Loucy (cell line): ENCODE data around the gene NECTIN1.

Source experiments
- H2AFZ ChIP-seq: fragments of 200-600 bp; sonication (generic); 2 replicates; pipeline ENCODE4 v1.6.0; 2016; ENCODE audit warnings: antibody characterized with exemption, mild to moderate bottlenecking, low read length, moderate library complexity
- H3F3A ChIP-seq: fragments of 200-600 bp; 2 replicates; pipeline ENCODE4 v1.6.0; 2016; ENCODE audit warnings: antibody characterized with exemption, low read depth, mild to moderate bottlenecking
- H3K27me3 ChIP-seq: fragments of 200-600 bp; sonication (generic); 2 replicates; pipeline ENCODE4 v1.6.1; 2014; ENCODE audit warnings: low read length, mild to moderate bottlenecking; ENCODE audit not compliant: insufficient read depth, poor library complexity, severe bottlenecking
- H3K36me3 ChIP-seq: fragments of 200-600 bp; sonication (generic); 2 replicates; pipeline ENCODE4 v1.6.1; 2016; ENCODE audit warnings: low read length; ENCODE audit not compliant: insufficient read depth
- H3K4me1 ChIP-seq: fragments of 200-600 bp; sonication (generic); 2 replicates; pipeline ENCODE4 v1.5.1; 2014; ENCODE audit warnings: low read length, mild to moderate bottlenecking; ENCODE audit not compliant: insufficient read depth, poor library complexity, severe bottlenecking
- H3K4me2 ChIP-seq: fragments of 200-600 bp; sonication (generic); 2 replicates; pipeline ENCODE4 v1.6.0; 2014; ENCODE audit warnings: antibody characterized with exemption, low read length, low read depth, mild to moderate bottlenecking; ENCODE audit not compliant: poor library complexity, severe bottlenecking
- H3K4me3 ChIP-seq: fragments of 200-600 bp; sonication (generic); 2 replicates; pipeline ENCODE4 v1.5.1; 2014; ENCODE audit warnings: low read length, mild to moderate bottlenecking, mixed read lengths; ENCODE audit not compliant: poor library complexity, severe bottlenecking
- H3K79me2 ChIP-seq: fragments of 200-600 bp; sonication (generic); 2 replicates; pipeline ENCODE4 v1.6.1; 2014; ENCODE audit warnings: low read length; ENCODE audit not compliant: insufficient read depth
- H3K9ac ChIP-seq: fragments of 200-600 bp; sonication (generic); 2 replicates; pipeline ENCODE4 v1.6.0; 2014; ENCODE audit warnings: mild to moderate bottlenecking, low read depth, low read length, moderate library complexity; ENCODE audit not compliant: poor library complexity, severe bottlenecking
- H3K9me2 ChIP-seq: fragments of 200-600 bp; sonication (generic); replicated peaks from 2 replicates; pipeline ENCODE4 v1.6.1; 2016; ENCODE audit warnings: low read depth, low read length, mixed read lengths
- H3K9me3 ChIP-seq: fragments of 200-600 bp; sonication (generic); 2 replicates; pipeline ENCODE4 v1.6.1; 2014; ENCODE audit warnings: mild to moderate bottlenecking, antibody characterized with exemption, low read length, low read depth; ENCODE audit not compliant: insufficient read depth
- H4K20me1 ChIP-seq: fragments of 200-600 bp; sonication (generic); 2 replicates; pipeline ENCODE4 v1.6.0; 2014; ENCODE audit warnings: antibody characterized with exemption, low read length, mild to moderate bottlenecking; ENCODE audit not compliant: insufficient read depth, poor library complexity, severe bottlenecking
- CTCF ChIP-seq: fragments of 200-600 bp; sonication (generic); conservative IDR thresholded peaks from 2 replicates; pipeline ENCODE4 v1.5.1; 2014; ENCODE audit warnings: mild to moderate bottlenecking, antibody characterized with exemption, low read length
- EZH2phosphoT487 ChIP-seq: fragments of 200-600 bp; IDR thresholded peaks from 2 replicates; pipeline ENCODE4 v1.6.1; 2018; ENCODE audit warnings: antibody characterized with exemption, mild to moderate bottlenecking, moderate library complexity, borderline replicate concordance

Gene NECTIN1

GRCh38 chr11:119744577-119744976 is 15.6 kb upstream of the NECTIN1 start:
- Histone ChIP-seq H3K4me2 (no peak overlapping the region), H3K9me2 (no peaks in the 10 kb centered on the region), H3K4me3 (no peak overlapping the region), H3F3A (no peaks in the 10 kb centered on the region), H2AFZ (no peak overlapping the region), H3K9me3 (no peaks in the 10 kb centered on the region), H3K36me3 (no peaks in the 10 kb centered on the region), H3K4me1 (peaks cover 17% of the 10 kb centered on the region), H3K79me2 (no peaks in the 10 kb centered on the region), H4K20me1 (no peaks in the 10 kb centered on the region), H3K27me3 (no peaks in the 10 kb centered on the region), H3K9ac (no peak overlapping the region)
- TF ChIP-seq EZH2phosphoT487 (no peak), CTCF (no peak)

GRCh38 chr11:119743006-119743405 is 14.0 kb upstream of the NECTIN1 start:
- H3K9ac ChIP-seq: no peak overlapping the region

GRCh38 chr11:119742263-119742861 is 13.4 kb upstream of the NECTIN1 start:
- Histone ChIP-seq H3K36me3 (no peaks in the 10 kb centered on the region), H3K27me3 (no peaks in the 10 kb centered on the region), H3K9me2 (no peaks in the 10 kb centered on the region), H4K20me1 (no peaks in the 10 kb centered on the region), H2AFZ (no peak overlapping the region), H3K9ac (no peak overlapping the region), H3F3A (no peaks in the 10 kb centered on the region), H3K9me3 (no peaks in the 10 kb centered on the region), H3K4me2 (no peak overlapping the region), H3K79me2 (no peaks in the 10 kb centered on the region), H3K4me1 (no peaks in the 10 kb centered on the region), H3K4me3 (no peak overlapping the region)
- no peak for TF ChIP-seq EZH2phosphoT487
- TF ChIP-seq CTCF: no peak

More at GRCh38 chr11:119743006-119743405, 14.0 kb upstream of the NECTIN1 start:
- Histone ChIP-seq H3K4me1 (peaks cover 4% of the 10 kb centered on the region), H3F3A (no peaks in the 10 kb centered on the region), H3K4me3 (no peak overlapping the region), H3K79me2 (no peaks in the 10 kb centered on the region), H3K4me2 (no peak overlapping the region), H2AFZ (no peak overlapping the region), H3K27me3 (no peaks in the 10 kb centered on the region), H3K9me2 (no peaks in the 10 kb centered on the region), H3K9me3 (no peaks in the 10 kb centered on the region), H4K20me1 (no peaks in the 10 kb centered on the region), H3K36me3 (no peaks in the 10 kb centered on the region)
- TF ChIP-seq EZH2phosphoT487 (no peak), CTCF (no peak)
